Endothelial cell of umbilical vein (primary cell): ENCODE measurements around the gene UIMC1.

ENCODE experiments used
- CTCF ChIP-seq, 2 donors: IDR thresholded peaks; 1 replicate in 1 of 2; 2 replicates in 1 of 2; pipeline ENCODE4 v1.5.1; 2011; ENCODE audit warnings: low read length in 2 of 2, mild to moderate bottlenecking in 2 of 2, moderate library complexity in 2 of 2, control low read depth in 1 of 2, inconsistent platforms in 1 of 2, low read depth in 1 of 2; ENCODE audit not compliant: insufficient read depth in 1 of 2; ENCODE audit errors: extremely low read depth in 1 of 2
- EZH2 ChIP-seq: IDR thresholded peaks from 2 replicates; pipeline ENCODE4 v1.6.1; 2012; ENCODE audit warnings: borderline replicate concordance, low read depth, mild to moderate bottlenecking, moderate library complexity, low read length, inconsistent platforms; ENCODE audit not compliant: severe bottlenecking
- MAX ChIP-seq: IDR thresholded peaks from 2 replicates; pipeline ENCODE4 v1.6.1; 2011; ENCODE audit not compliant: insufficient read depth, insufficient read length
- MYC ChIP-seq: IDR thresholded peaks from one replicate; pipeline ENCODE4 v1.6.1; 2011; ENCODE audit warnings: mild to moderate bottlenecking, low read depth, low read length
- POLR2A ChIP-seq: IDR thresholded peaks from 2 replicates; pipeline ENCODE4 v1.6.1; 2012; ENCODE audit warnings: low read depth, mild to moderate bottlenecking, control low read depth, low read length
- POLR2AphosphoS5 ChIP-seq: IDR thresholded peaks from 2 replicates; pipeline ENCODE4 v1.6.1; 2012; ENCODE audit warnings: low read depth, mild to moderate bottlenecking, control low read depth, low read length, moderate library complexity; ENCODE audit not compliant: insufficient read depth

- TF ChIP-seq EZH2 (no peak), CTCF (IDR thresholded peaks at IDR 0.05; ENCODE audit: extremely low read depth in 1 of 2, insufficient read depth in 1 of 2, low read depth in 1 of 2, low read length in 2 of 2) (no peak), POLR2A (no peak), MYC (no peak), MAX (no peak), POLR2AphosphoS5 (no peak)
Measured at GRCh38 chr5:176865964-176866363, 140.6 kb downstream of the UIMC1 start.
